SK-N-SH (cell line): ENCODE results near the gene FOXP1. TPM values are rescaled to one million over a fixed set of nuclear protein-coding genes. Genes with fewer than 3 reads are reported as not detected.

Source experiments
- CTCF ChIA-PET: fragments of 300-600, 350-600 bp; formaldehyde crosslinking; extraction: SDS; loops from one replicate; lab custom pipeline; 2021; lab: Yijun Ruan, JAX
- POLR2A ChIA-PET: fragments of 350-600 bp; sonication (Branson Sonifier 250); formaldehyde crosslinking; extraction: SDS; loops from one replicate; lab custom pipeline; 2020; ENCODE audit warnings: antibody characterized with exemption, inconsistent platforms; lab: Yijun Ruan, JAX
- DNase-seq: peaks from one replicate; pipeline ENCODE4 v3.0.0; 2012
- H2AFZ ChIP-seq: fragments of 200-600 bp; sonication (generic); 2 replicates; pipeline ENCODE4 v1.8.1; 2016; ENCODE audit warnings: antibody characterized with exemption, mild to moderate bottlenecking, low read depth
- H3F3A ChIP-seq: fragments of 200-600 bp; sonication (generic); replicated peaks from 2 replicates; pipeline ENCODE3; 2016; ENCODE audit warnings: antibody characterized with exemption, mild to moderate bottlenecking; ENCODE audit not compliant: insufficient read depth
- H3K27ac ChIP-seq, 2 experiments: fragments of 200-500 bp in 1 of 2; fragments of 200-600 bp in 1 of 2; sonication (Bioruptor generic) in 1 of 2; sonication (generic), shearing (Covaris generic) in 1 of 2; 2 replicates each; pipeline versions ENCODE4 v1.5.1 to v1.6.1; 2014 to 2016; ENCODE audit warnings: low read depth in 2 of 2, inconsistent platforms in 1 of 2, low read length in 1 of 2, mild to moderate bottlenecking in 1 of 2, mixed read lengths in 1 of 2
- H3K27me3 ChIP-seq: fragments of 200-600 bp; sonication (generic), shearing (Covaris generic); 2 replicates; pipeline ENCODE4 v1.6.1; 2016; ENCODE audit warnings: mixed run types; ENCODE audit not compliant: insufficient read depth
- H3K36me3 ChIP-seq, 2 experiments: fragments of 200-500 bp in 1 of 2; fragments of 200-600 bp in 1 of 2; sonication (Bioruptor generic) in 1 of 2; sonication (generic) in 1 of 2; replicated peaks in 1 of 2; 2 replicates each; pipeline versions ENCODE3 to v1.5.1; 2014 to 2016; ENCODE audit warnings: low read length in 1 of 2, mild to moderate bottlenecking in 1 of 2; ENCODE audit not compliant: insufficient read depth in 2 of 2, control insufficient read depth in 1 of 2
- H3K4me1 ChIP-seq, 2 experiments: fragments of 200-500 bp in 1 of 2; fragments of 200-600 bp in 1 of 2; sonication (Bioruptor generic) in 1 of 2; sonication (generic), shearing (Covaris generic) in 1 of 2; 2 replicates each; pipeline versions ENCODE4 v1.5.1 to v1.6.1; 2014 to 2016; ENCODE audit warnings: low read depth in 1 of 2, low read length in 1 of 2, mixed run types in 1 of 2; ENCODE audit not compliant: insufficient read depth in 2 of 2, control insufficient read depth in 1 of 2
- H3K4me2 ChIP-seq: fragments of 200-600 bp; sonication (generic), shearing (Covaris generic); 2 replicates; pipeline ENCODE4 v1.6.1; 2017; ENCODE audit warnings: mixed run types
- H3K4me3 ChIP-seq, 2 experiments: fragments of 200-500 bp in 1 of 2; fragments of 200-600 bp in 1 of 2; sonication (Bioruptor generic) in 1 of 2; sonication (generic), shearing (Covaris generic) in 1 of 2; 2 replicates each; pipeline versions ENCODE4 v1.5.1 to v1.8.1; 2014 to 2016; ENCODE audit warnings: low read depth in 2 of 2, inconsistent platforms in 1 of 2, low read length in 1 of 2, mild to moderate bottlenecking in 1 of 2, mixed read lengths in 1 of 2, moderate library complexity in 1 of 2
- H3K79me2 ChIP-seq: fragments of 200-600 bp; sonication (generic); 2 replicates; pipeline ENCODE4 v1.8.1; 2017; ENCODE audit warnings: mild to moderate bottlenecking; ENCODE audit not compliant: insufficient read depth
- H3K9ac ChIP-seq: fragments of 200-600 bp; sonication (generic); 2 replicates; pipeline ENCODE4 v1.6.1; 2017; ENCODE audit warnings: mixed run types
- H3K9me2 ChIP-seq: fragments of 200-600 bp; sonication (generic); 2 replicates; pipeline ENCODE4 v1.6.1; 2017; ENCODE audit warnings: mixed run types
- H3K9me3 ChIP-seq: fragments of 200-600 bp; sonication (generic); 2 replicates; pipeline ENCODE4 v1.6.1; 2017; ENCODE audit warnings: mixed run types, mild to moderate bottlenecking, moderate library complexity
- H4K20me1 ChIP-seq: fragments of 200-600 bp; sonication (generic); 2 replicates; pipeline ENCODE4 v1.6.1; 2017; ENCODE audit warnings: mild to moderate bottlenecking, mixed run types; ENCODE audit not compliant: insufficient read depth
- GABPA ChIP-seq: IDR thresholded peaks from 2 replicates; pipeline ENCODE4 v1.4.0; 2012; ENCODE audit warnings: low read depth, mild to moderate bottlenecking
- MEF2A ChIP-seq: IDR thresholded peaks from 2 replicates; pipeline ENCODE4 v1.4.0; 2012; ENCODE audit warnings: low read depth, borderline replicate concordance
- MXI1 ChIP-seq: IDR thresholded peaks from 2 replicates; pipeline ENCODE4 v1.6.1; 2012; ENCODE audit warnings: mild to moderate bottlenecking, low read depth, low read length, improper control_type of control experiment
- RAD21 ChIP-seq: IDR thresholded peaks from 2 replicates; pipeline ENCODE4 v1.6.1; 2012; ENCODE audit warnings: mild to moderate bottlenecking, low read length
- RXRA ChIP-seq: IDR thresholded peaks from 2 replicates; pipeline ENCODE4 v1.4.0; 2012; ENCODE audit warnings: low read depth, mild to moderate bottlenecking, borderline replicate concordance
- TAF1 ChIP-seq: IDR thresholded peaks from 2 replicates; pipeline ENCODE4 v1.6.1; 2012; ENCODE audit warnings: low read depth, mild to moderate bottlenecking, low read length, moderate library complexity, borderline replicate concordance
- TCF12 ChIP-seq: IDR thresholded peaks from 2 replicates; pipeline ENCODE4 v1.4.0; 2012
- WGBS: methylation state at CpG from one replicate; pipeline ENCODE4 v1.1.6; 2017; ENCODE audit warnings: low lambda C conversion rate; 5-methylcytosine and 5-hydroxymethylcytosine counted together
- polyA plus RNA-seq, 3 experiments: library from polyadenylated mRNA; depleted of rRNA; stranded (reverse); fragments of >200 nt; gene quantifications; 2 replicates each; pipeline ENCODE4 v1.2.3, GENCODE V29; 2012
- TF ChIP-seq, protein P1 (sequence below): IDR thresholded peaks from 2 replicates; pipeline ENCODE4 v1.4.0; 2012; ENCODE audit warnings: low read depth
- TF ChIP-seq, protein P2 (sequence below): fragments of 200-600 bp; sonication (generic); IDR thresholded peaks from 2 replicates; pipeline ENCODE4 v1.6.1; 2017; ENCODE audit warnings: antibody characterized with exemption, mild to moderate bottlenecking, moderate library complexity

Gene FOXP1
- polyA plus RNA-seq, 1 of the 3 experiments (the other 2 are of a cell fraction) = 8.8 TPM

DNA sequence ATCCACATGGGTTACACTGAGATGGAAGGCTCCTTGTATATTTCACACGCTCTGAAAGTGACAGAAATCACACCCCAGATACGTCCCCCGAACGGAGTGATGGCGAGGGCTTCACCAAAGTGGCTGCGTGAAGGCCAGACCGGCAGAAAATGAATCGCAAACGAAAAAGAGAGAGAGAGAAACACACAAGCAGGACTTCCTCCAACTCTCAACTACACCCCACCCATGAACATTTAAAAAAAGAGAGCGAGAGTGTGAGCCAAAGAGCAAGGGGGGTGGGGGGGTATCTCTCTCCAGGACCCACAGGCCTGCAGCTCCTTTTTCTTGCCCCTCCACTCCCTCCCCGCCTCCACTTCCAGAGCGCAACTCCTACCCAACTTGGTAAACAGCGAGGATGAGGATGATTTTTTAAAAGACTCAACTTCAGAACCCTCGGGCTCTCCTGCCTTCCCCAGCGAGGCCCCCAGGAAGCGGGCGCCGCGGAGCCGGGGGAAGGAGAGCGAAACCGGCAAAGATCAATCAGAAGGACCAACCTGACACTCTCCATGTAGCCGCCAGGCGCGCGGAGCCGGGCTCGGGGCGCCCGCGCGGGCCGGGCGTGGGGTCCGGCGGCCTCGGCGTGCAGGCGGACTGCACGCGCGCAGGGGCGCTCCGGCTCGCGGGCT lies 519.1 kb downstream of the FOXP1 start:
- Histone ChIP-seq H3K79me2 (peaks cover 83% of the 10 kb centered on the region), H3F3A (peaks cover 28% of the 10 kb centered on the region), H4K20me1 (no peaks in the 10 kb centered on the region), H3K4me2 (peak overlapping the region; percentile 96), H3K4me3 (peak overlapping the region; percentile 70 to 71), H3K9ac (peak overlapping the region; percentile 93), H3K27me3 (no peaks in the 10 kb centered on the region), H3K9me3 (no peaks in the 10 kb centered on the region), H3K27ac (peak overlapping the region; percentile 69 to 97), H3K4me1 (peaks cover 25 to 39% of the 10 kb centered on the region in 2 experiments), H2AFZ (no peak overlapping the region), H3K36me3 (no peaks in the 10 kb centered on the region), H3K9me2 (no peaks in the 10 kb centered on the region)
- TF ChIP-seq MXI1 (0 out of 2 replicates have a peak, but pooled peaks have one; percentile 30), GABPA (no peak)
- TF ChIP-seq, protein P1, sequence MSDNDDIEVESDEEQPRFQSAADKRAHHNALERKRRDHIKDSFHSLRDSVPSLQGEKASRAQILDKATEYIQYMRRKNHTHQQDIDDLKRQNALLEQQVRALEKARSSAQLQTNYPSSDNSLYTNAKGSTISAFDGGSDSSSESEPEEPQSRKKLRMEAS = no peak
- ChIA-PET CTCF (interaction anchor here (0.8 to 1.6 kb wide), 3 partner anchors 29 to 533 kb away, joined by 3 to 4 read pairs (median 3); no protein-coding TSS in a partner anchor), POLR2A (interaction anchor here (0.8 to 0.9 kb wide), 2 partner anchors 12 to 518 kb away, joined by 3 to 5 read pairs; no protein-coding TSS in a partner anchor)
- DNase-seq = peak; percentile 58
- 3% methylated on average over 22 of the region's 46 CpGs for WGBS

DNA sequence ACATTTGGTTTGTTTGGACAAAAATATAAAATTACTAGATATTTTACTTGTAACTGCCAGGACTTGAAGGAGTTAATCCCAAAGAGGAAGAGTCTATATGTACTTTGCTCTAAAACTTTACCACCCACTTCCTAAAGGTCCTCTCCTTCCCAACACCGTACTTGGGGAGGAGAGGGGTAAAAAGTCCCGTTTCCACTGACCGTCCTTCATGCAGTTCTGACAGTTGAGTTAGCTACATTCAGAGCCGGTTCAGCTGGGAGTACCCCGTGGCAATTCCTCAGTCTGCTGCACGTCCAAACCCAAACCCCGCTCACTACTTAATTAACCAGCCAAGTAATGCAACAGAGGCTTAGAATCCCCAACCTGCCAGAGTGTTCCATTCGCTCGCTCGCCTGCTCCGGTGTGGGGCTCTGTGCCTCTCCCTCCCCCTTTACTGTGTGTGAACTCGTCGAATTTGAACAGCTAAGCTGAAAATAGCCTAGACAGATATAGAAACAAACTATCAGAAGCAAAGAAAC lies 519.7 kb downstream of the FOXP1 start:
- peak overlapping the region; percentile 70 to 71 for H3K4me3 ChIP-seq
- H2AFZ ChIP-seq = no peak overlapping the region
- peaks cover 89% of the 10 kb centered on the region for H3K79me2 ChIP-seq
- H3F3A ChIP-seq = peaks cover 28% of the 10 kb centered on the region
- H3K9ac ChIP-seq = peak overlapping the region; percentile 93
- H3K4me1 ChIP-seq = peaks cover 27 to 45% of the 10 kb centered on the region in 2 experiments
- POLR2A ChIA-PET = interaction anchor here (0.8 to 0.9 kb wide), 2 partner anchors 12 to 519 kb away, joined by 3 to 5 read pairs; no protein-coding TSS in a partner anchor
- no peaks in the 10 kb centered on the region for H4K20me1 ChIP-seq
- CTCF ChIA-PET = interaction anchor here (0.7 to 1.6 kb wide), 4 partner anchors 28 to 532 kb away, joined by 3 to 4 read pairs (median 3); no protein-coding TSS in a partner anchor
- H3K27ac ChIP-seq = peak overlapping the region; percentile 69 to 97
- peak overlapping the region; percentile 96 for H3K4me2 ChIP-seq
- H3K9me3 ChIP-seq = no peaks in the 10 kb centered on the region
- TF ChIP-seq MXI1 = peak; percentile 43; the same call in 1 of the 2 replicates
- TF ChIP-seq RAD21 = no peak
- no peak for TF ChIP-seq MEF2A
- TF ChIP-seq RXRA = no peak
- no peak for TF ChIP-seq TCF12
- TF ChIP-seq, protein P1 = no peak
- TF ChIP-seq, protein P2, sequence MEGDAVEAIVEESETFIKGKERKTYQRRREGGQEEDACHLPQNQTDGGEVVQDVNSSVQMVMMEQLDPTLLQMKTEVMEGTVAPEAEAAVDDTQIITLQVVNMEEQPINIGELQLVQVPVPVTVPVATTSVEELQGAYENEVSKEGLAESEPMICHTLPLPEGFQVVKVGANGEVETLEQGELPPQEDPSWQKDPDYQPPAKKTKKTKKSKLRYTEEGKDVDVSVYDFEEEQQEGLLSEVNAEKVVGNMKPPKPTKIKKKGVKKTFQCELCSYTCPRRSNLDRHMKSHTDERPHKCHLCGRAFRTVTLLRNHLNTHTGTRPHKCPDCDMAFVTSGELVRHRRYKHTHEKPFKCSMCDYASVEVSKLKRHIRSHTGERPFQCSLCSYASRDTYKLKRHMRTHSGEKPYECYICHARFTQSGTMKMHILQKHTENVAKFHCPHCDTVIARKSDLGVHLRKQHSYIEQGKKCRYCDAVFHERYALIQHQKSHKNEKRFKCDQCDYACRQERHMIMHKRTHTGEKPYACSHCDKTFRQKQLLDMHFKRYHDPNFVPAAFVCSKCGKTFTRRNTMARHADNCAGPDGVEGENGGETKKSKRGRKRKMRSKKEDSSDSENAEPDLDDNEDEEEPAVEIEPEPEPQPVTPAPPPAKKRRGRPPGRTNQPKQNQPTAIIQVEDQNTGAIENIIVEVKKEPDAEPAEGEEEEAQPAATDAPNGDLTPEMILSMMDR = no peak
- TF ChIP-seq TAF1 = no peak; the same call in 1 of the 2 replicates
- peak; percentile 53 for DNase-seq
- 5% methylated on average over 13 of the region's 13 CpGs for WGBS
- H3K36me3 ChIP-seq = no peaks in the 10 kb centered on the region
- no peaks in the 10 kb centered on the region for H3K9me2 ChIP-seq
- H3K27me3 ChIP-seq = no peaks in the 10 kb centered on the region
